Suppressor macrophage (primary cell): ENCODE data around the gene SAMHD1.
"Not testable (repeated sequence)": the region's sequence is repeated elsewhere in the genome, so short reads cannot be mapped to it uniquely, and the experiment has no call there.

Experiments used
- DNase-seq, 4 experiments: peaks; one replicate each; pipeline ENCODE4 v3.0.0-alpha.2; 2020 to 2022

The SAMHD1 gene

GRCh38 chr20:36850759-36851158, 100.7 kb downstream of the SAMHD1 start:
- DNase-seq = peak in 1 of 4 experiments; percentile 38

GRCh38 chr20:36849333-36850065, 102.0 kb downstream of the SAMHD1 start:
- DNase-seq = no peak

- DNase-seq = no peak
Measured at GRCh38 chr20:36848677-36849076, 102.8 kb downstream of the SAMHD1 start.

GRCh38 chr20:36848078-36848660, 103.3 kb downstream of the SAMHD1 start:
- DNase-seq = no peak

DNA sequence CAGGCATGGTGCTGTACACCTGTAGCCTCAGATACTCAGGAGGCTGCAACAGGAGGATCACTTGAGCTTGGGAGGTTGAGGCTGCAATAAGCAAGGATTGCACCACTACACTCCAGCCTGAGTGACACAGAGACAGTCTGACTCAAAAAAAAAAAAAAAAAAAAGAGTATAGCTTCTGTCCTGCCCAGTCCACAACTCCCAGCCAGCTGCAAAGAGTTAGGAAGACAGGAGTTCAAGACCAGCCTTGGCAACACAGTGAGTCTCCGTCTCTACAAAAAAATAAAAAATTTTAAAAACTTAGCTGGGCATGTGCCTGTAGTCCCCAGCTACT, 103.8 kb downstream of the SAMHD1 start:
- peak in 3 of 4 experiments; percentile 29 to 32 (median 31) for DNase-seq

- no peak for DNase-seq
Measured at GRCh38 chr20:36847009-36847709, 104.3 kb downstream of the SAMHD1 start.

DNA sequence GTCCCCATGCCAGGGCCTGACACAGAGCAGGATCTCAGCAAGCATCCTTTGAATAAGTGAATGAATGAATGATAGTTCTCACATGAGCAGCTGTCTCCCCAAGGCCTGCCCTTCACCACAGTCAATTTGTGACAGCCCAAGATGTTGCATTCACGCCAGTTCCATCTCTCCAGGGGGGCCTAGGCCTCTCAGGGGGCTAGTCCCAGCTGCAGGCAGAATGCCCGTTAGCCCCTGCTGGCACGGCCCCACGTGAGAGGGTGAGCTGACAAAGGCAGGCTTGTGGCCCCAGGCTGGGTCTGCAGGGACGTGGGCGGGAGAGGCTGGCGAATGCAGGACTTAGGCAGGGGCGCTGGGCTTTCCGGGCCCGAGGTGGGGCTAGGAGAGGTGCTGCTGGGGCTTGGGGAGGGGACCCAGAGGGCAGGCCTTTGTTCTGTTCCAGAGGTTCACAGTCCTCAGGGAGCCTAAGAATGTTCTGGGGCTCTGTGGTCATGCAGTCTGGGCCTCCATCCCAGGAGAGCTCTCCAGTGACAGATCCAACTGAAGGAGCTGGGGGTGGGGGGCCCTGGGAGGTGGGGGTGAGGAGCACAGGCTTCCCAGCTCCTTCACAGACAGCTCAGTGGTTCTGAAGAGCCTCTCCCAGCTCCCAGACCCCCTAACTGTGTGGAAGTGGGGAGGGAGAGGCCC, 106.1 kb downstream of the SAMHD1 start:
- no peak for DNase-seq

GRCh38 chr20:36841030-36841429, 110.5 kb downstream of the SAMHD1 start:
- DNase-seq = not testable (repeated sequence)
